Glutamatergic neuron (in vitro differentiated cells): ENCODE results near the gene MUC13. TPM values are rescaled to one million over a fixed set of nuclear protein-coding genes. Genes with fewer than 3 reads are reported as not detected.

Experiments
- DNase-seq: peaks from one replicate; pipeline ENCODE4 v3.0.0; 2022
- H3K27ac Mint-ChIP-seq: one replicate; pipeline ENCODE4 v1.8.0; 2020; ENCODE audit warnings: mild to moderate bottlenecking, mixed read lengths, inconsistent platforms; ENCODE audit not compliant: unreplicated experiment
- H3K27me3 Mint-ChIP-seq: one replicate; pipeline ENCODE4 v1.8.0; 2020; ENCODE audit warnings: mild to moderate bottlenecking, moderate library complexity, mixed read lengths, inconsistent platforms; ENCODE audit not compliant: unreplicated experiment
- H3K36me3 Mint-ChIP-seq: one replicate; pipeline ENCODE4 v1.8.0; 2020; ENCODE audit warnings: mild to moderate bottlenecking, mixed read lengths, inconsistent platforms; ENCODE audit not compliant: unreplicated experiment
- H3K4me1 Mint-ChIP-seq: one replicate; pipeline ENCODE4 v1.8.0; 2020; ENCODE audit warnings: mild to moderate bottlenecking, low read depth, mixed read lengths, inconsistent platforms; ENCODE audit not compliant: unreplicated experiment
- H3K4me3 Mint-ChIP-seq: one replicate; pipeline ENCODE4 v1.8.0; 2020; ENCODE audit warnings: mild to moderate bottlenecking, mixed read lengths, inconsistent platforms; ENCODE audit not compliant: unreplicated experiment
- H3K9me3 Mint-ChIP-seq: one replicate; pipeline ENCODE4 v1.8.0; 2020; ENCODE audit warnings: mild to moderate bottlenecking, moderate library complexity, mixed read lengths, inconsistent platforms; ENCODE audit not compliant: unreplicated experiment
- total RNA-seq: library from RNA; stranded (reverse); fragmentation: NEBNext Ultra II Directional; extraction: Animal tissue kit (Norgen Biotek cat#: 25700); gene quantifications from one replicate; pipeline ENCODE4 v1.2.1, GENCODE V29; 2021; ENCODE audit not compliant: unreplicated experiment
- TF ChIP-seq, protein P1 (sequence below): fragments of 200-600 bp; sonication (generic); IDR thresholded peaks from one replicate; pipeline ENCODE4 v1.5.0; 2021; ENCODE audit not compliant: partially characterized antibody, unreplicated experiment

The MUC13 gene
- total RNA-seq, 1 donor from 2014 or later, result not detected

DNA sequence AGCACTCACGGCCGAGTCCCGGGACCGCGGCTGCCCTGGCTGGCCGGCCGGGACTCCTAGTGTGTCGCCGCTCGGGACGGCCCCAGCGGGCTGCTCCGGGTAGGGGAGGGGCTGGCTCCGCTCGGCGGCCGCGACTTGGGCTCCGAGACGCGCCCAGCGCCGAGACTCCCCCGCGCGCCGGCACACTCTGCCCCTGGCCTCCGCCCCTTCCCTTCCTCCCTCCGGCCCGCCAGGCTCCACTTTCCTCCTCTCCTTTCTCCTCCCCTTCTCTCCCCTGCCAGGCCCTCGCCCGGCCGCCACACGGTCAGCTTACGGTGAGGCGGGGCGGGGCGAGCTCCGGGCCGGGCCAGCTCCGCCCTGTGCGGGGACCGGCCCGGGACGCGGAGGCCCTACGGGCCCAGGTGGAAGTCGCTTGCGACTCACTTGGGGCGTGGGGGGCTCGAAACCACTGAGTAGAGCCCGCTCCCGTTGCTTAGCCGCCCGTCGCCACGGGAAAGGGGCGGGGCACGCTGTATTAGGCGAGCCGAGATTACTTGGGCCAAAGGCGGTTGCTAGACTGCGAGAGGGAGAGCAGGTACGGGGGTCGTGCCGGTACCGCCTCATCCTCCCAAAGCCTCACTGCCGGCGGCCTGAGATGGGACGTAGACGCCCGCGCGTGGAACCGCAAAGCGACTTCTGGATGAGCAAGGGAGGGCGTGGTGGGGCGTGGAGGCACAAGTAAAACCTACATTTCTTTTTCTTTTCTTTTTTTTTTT is 47.2 kb downstream of the MUC13 start, which contains the start of gene ITGB5:
TSS of gene ITGB5 (minus strand) at position 189 of the 755 bp plus-strand sequence. CDS start 365 bp downstream, outside the sequence.
- Mint-ChIP-seq H3K4me3 (peak within 1 kb of the TSS; percentile 71), H3K27ac (no peak within 1 kb of the TSS), H3K9me3 (peaks cover 2% of the 10 kb centered on the region), H3K4me1 (peaks cover 6% of the 10 kb centered on the region), H3K36me3 (no peaks in the 10 kb centered on the region), H3K27me3 (peaks cover 6% of the 10 kb centered on the region)
- DNase-seq, result peak; percentile 77
- TF ChIP-seq, protein P1, sequence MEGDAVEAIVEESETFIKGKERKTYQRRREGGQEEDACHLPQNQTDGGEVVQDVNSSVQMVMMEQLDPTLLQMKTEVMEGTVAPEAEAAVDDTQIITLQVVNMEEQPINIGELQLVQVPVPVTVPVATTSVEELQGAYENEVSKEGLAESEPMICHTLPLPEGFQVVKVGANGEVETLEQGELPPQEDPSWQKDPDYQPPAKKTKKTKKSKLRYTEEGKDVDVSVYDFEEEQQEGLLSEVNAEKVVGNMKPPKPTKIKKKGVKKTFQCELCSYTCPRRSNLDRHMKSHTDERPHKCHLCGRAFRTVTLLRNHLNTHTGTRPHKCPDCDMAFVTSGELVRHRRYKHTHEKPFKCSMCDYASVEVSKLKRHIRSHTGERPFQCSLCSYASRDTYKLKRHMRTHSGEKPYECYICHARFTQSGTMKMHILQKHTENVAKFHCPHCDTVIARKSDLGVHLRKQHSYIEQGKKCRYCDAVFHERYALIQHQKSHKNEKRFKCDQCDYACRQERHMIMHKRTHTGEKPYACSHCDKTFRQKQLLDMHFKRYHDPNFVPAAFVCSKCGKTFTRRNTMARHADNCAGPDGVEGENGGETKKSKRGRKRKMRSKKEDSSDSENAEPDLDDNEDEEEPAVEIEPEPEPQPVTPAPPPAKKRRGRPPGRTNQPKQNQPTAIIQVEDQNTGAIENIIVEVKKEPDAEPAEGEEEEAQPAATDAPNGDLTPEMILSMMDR, result no peak

DNA sequence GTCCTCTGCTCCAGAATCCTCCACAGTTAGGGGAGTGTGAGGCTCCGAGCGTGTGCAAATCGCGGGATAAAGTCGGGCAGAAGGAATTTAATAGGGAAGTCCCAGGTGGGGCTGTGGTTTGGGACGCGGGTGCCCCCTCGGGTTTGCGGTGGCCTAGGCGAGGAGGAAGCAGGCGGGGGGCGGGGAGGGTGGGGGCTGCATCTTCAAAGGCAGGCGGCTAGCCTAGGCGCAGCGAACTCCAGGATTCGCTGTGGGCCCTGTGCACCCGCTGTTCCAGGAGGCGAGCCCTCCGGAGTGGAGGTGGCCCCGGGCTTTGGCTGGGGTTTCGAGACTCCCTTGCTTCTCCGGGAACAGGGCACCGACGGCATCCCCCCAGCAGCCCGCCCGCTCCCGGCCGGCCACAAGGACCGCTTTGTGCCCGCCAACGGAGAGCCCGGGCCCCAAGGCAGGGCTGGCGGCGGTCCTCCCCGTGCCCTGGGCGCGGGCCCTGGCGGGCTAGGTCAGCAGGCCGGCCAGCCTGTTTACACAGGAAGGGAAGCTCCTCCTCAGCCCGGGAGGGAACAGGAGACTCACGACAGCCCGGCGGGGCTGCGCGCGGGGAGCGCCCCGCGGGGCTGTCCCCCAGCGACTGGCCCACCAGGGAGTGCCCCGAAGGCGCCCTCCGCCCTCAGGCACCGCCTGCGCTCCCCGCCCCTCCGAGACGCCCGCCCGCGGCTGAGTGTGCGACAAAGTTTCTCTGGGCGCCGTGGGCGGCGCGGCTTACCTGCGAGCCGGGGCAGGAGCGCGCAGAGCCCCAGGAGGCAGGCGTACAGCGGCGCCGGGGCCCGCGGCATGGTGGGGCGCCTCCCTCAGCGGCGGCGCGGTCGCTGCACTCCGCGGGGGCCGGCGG is 48.1 kb downstream of the MUC13 start:
- H3K9me3 Mint-ChIP-seq, result peaks cover 2% of the 10 kb centered on the region
- TF ChIP-seq, protein P1, result no peak
- H3K36me3 Mint-ChIP-seq, result no peaks in the 10 kb centered on the region
- no peak overlapping the region for H3K27ac Mint-ChIP-seq
- peaks cover 10% of the 10 kb centered on the region for H3K27me3 Mint-ChIP-seq
- DNase-seq, result peak; percentile 50
- H3K4me3 Mint-ChIP-seq, result peak overlapping the region; percentile 82
- peaks cover 6% of the 10 kb centered on the region for H3K4me1 Mint-ChIP-seq

DNA sequence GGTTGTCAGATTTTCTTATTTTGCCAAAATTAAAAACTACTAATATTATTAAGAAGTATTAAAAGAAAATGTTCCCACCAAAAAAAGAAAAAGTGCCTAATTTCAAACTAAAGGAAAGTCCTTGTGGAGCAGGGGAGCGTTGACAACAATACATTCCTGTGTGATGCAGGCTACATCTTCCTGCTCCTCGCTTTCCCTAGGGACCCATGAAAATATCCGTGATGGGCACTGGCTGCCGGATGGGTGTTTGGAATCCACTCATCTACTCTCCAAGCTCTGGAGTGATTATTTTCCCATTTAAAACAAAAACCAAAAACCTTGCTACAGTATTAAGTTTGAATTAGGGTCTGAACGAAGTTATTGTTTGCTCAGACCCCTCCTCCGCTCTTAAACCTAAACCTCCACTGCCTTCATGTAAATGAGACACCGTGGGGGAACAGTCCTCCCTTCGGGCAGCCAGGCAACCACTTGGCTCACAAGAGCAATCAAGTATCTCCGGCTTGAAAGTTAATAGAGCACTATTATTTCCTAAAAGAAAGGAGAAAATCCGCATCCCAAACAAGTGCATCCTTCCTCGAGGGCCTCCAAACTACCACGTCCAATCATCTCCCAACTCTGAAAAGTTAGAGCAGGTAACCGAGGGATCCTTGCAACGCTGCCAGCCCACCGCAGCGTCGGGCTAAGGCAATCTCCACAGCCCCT is 48.9 kb downstream of the MUC13 start:
- H3K36me3 Mint-ChIP-seq, result no peaks in the 10 kb centered on the region
- H3K27me3 Mint-ChIP-seq, result peaks cover 10% of the 10 kb centered on the region

DNA sequence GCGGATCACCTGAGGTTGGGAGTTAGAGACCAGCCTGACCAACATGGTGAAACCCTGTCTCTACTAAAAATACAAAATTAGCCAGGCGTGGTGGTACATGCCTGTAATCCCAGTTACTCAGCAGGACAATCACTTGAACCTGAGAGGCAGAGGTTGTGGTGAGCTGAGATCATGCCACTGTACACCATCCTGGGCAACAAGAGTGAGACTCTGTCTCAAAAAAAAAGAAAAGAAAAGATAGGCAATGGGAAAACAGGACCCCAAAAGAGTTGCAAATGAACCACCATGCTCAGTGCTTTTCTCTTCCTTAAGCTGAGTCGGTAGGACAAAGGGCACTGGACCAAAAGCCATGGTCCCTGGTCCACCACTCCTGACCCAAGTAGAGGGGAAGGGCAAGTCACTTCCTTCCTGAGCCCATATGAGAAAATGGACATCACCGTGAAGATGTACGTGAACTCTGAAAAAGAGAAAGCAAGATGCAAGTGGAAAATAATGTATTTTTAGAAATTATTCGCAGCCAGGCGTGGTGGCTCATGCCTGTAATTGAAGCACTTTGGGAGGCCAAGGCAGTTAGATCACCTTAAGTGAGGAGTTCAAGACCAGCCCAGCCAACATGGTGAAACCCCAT is 50.0 kb downstream of the MUC13 start:
- H3K27ac Mint-ChIP-seq, result no peak overlapping the region
- TF ChIP-seq, protein P1, result no peak
- H3K9me3 Mint-ChIP-seq, result peaks cover 2% of the 10 kb centered on the region
- peaks cover 10% of the 10 kb centered on the region for H3K27me3 Mint-ChIP-seq
- H3K36me3 Mint-ChIP-seq, result no peaks in the 10 kb centered on the region
- peak overlapping the region; percentile 38 for H3K4me3 Mint-ChIP-seq
- DNase-seq, result no peak
- peaks cover 9% of the 10 kb centered on the region for H3K4me1 Mint-ChIP-seq

More for the DNA sequence above, 48.9 kb downstream of the MUC13 start:
- peaks cover 2% of the 10 kb centered on the region for H3K9me3 Mint-ChIP-seq
- H3K27ac Mint-ChIP-seq, result no peak overlapping the region
- peaks cover 6% of the 10 kb centered on the region for H3K4me1 Mint-ChIP-seq
- no peak for DNase-seq
- H3K4me3 Mint-ChIP-seq, result peak overlapping the region; percentile 82
- TF ChIP-seq, protein P1, result no peak
